HG03521 (cell line): ENCODE measurements around the gene CHID1.

Experiments
- ATAC-seq: cut with Tn5 transposase; IDR thresholded peaks from one replicate; pipeline ENCODE4 v1.9.1; 2021; ENCODE audit warnings: mild to moderate bottlenecking, moderate library complexity; ENCODE audit not compliant: unreplicated experiment

Gene CHID1

DNA sequence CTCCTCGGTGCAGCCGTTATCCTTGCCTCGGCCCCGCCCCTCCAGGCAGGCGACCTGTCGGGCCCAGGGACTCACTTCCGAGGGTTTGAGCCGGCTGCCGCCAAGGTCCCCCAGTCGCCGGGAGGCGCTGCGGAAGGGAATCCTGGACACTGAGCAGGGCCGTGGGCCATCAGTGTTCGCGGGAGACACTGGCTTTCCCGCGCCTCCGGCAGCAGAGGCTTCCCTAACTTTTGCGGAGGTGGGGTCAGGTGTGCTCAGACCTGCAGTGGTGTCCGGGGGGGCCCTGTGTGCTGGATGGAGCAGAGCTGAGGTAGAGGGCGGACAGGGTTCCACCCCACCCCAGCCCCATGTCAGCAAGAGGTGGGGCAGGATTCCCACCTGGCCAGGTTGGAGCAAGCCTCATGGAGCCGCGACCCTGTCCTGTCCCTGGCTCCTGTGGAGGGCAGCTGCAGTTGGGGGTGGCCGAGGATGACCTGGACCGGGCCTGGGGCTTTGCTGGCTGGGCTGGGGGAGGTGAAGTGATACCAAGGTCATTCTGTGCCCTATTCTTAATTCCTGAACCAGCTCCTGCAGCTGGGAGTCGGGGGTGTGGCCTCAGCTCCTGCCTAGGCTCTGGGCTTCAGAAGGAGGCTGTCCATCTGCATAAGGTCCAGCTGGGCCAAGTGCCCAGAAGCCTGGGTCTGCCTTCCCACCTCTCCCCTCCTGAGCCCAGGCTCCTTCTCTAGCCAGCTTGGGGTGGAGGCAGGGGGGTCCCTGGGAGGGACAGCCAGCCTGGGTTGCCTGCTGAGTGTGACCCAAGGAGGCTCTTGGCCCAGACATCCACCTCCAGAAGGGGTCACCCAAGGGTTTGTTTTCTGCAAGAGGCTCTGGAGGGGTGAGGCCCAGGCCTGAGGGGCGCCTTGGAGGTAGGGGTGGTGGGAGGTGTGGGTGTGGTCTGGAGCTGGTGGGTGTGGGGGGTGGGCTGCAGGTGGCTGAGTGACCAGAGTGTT is 59.5 kb downstream of the CHID1 start:
- ATAC-seq = no peak

DNA sequence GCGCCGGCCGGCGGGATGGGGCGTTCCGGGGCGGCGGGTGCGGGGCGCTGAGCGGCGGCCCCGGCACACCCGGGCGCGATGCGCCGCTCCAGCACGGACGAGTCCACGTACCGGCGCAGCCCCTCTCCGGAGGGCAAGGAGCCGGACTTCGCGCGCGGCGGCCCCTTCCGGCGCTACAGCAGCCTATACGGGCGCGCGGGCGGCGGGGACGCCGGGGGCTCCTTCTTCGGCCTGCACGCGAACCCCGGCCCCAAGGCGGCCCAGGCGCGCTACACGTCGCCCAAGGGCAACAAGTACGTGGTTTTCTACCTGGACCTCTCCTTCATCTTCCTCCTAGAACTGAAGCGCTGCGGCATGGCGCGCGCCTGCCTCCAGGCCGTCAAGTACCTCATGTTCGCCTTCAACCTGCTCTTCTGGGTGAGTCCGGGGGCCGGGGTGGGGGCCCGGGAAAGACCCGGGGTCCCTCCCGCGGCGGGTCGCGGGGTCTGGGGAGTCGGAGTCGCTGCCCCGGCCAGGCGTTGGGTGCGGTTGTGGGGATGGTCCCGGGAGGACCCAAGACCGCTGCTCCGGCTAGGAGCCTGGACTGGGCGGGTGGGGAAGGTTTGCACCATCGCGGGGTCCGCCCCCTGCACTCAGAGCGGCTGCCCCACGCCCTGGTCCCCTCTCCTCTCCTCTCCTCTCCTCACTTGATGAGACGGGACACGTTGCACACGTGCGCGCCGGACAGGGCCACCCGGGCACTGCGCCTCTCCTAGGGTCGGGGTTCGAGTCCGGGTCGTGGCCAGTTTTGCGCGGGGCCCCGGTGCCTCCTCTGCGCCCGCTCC is 60.4 kb downstream of the CHID1 start:
- ATAC-seq = no peak

DNA sequence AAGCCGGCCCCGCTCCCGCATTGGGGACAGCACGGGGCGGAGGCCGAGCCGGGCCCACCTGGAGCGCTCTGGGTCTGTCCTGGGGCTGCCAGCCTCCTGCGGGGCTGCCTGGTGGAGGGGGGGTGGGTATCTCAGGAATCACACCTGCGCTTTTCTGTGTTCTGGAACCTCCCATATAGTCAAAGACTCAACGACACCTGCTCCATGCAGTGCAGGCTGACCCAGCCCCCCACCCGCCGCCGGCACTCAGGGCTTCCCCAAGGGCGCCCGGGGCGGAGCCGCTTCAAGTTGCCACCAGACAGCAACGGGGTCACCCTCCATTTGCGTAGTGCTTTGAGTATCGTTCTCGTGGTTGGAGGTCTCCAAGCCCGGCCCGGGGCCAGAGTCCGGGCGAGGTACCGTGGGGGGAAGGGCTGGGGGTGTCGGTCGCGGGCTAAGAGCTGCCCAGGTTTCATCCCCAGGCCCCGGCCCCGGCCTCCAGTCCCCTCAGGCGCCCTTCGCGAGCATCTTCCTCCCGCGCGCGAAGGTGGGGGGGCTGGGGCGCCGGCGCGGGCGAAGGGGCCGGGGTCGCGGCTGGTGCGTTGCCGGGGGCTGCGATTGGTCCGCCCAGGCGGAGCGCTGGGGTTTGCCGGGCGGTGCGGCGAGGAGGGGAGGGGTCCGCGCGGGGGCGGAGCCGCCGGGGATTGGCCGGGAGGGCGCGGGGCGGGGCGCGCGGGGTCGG is 61.3 kb downstream of the CHID1 start:
- ATAC-seq = no peak

DNA sequence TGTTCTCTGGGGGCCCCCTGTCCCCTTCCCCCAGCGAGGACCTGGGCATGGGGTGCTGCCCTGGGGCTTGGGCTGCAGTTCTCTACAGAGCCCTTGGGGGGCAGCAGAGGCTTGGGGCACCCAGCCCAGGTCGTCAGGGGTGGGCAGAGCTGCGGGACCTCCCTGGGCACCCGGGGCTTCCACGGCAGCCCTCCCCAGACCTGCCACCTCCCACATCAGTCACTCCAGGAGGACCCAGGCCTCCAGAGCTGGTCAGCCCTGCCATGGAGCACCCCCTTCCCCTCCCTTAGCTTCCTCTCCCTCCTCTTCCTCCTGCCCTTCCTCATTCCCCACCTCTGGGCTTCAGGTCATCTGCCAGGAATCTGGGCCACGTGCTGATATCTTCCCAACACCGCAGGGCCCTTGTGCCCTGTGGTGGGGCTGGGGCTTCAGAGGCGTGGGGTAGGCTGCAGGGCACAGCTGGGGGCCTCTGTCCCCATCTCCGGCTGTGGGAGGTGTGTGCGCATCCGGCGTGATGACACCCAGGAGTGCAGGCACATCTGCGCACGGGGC is 62.2 kb downstream of the CHID1 start:
- peak; percentile 38 for ATAC-seq

DNA sequence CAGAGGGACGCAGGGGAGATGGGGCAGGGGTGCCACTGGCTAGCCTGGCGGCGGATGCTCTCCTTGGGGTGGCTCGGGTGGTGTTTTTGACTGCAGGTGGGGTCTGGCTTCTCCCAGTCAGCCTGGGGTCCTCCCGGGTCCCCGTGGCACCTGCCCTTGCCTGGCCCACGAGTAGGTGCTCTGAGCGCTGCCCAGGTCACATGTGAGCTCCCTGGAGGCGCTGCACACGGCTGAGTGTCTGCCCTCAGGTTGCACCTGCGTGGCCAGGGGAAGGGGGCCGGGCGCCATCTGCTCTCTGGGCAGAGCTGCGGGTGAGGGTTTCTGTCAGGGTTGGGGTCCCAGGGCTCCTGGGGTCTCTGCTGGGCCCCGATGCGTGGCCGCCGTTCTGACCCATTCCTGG is 62.7 kb downstream of the CHID1 start:
- ATAC-seq = no peak

DNA sequence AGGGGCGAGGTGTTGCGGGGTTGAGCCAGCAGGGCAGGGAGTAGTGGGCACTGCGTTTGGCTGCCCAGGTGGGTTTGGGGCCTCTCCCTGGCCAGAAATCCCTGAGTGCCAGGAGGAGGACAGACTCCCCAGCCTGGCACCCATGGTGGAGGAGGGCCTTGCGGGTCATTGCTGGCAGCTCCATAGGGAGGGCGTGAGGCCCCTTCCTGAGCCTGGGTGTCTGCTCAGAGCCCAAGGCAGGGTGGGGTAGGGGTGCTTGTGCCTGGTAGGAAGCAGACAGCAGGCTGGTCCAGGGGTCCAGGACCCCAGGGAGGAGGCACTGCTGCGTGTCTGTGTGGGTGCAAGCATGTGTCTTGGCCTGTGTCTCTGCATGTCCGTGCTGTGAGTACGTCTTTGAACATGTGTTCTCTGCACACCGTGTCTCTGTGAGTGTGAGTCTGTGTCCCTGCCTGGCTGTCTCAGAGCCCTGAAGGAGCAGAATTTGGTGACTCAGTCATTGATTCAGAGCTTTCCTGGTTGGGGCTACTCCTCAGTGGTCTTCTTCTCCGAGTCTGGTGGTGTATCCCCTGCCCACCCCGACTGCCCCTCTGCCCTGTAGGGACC is 64.0 kb downstream of the CHID1 start:
- no peak for ATAC-seq

DNA sequence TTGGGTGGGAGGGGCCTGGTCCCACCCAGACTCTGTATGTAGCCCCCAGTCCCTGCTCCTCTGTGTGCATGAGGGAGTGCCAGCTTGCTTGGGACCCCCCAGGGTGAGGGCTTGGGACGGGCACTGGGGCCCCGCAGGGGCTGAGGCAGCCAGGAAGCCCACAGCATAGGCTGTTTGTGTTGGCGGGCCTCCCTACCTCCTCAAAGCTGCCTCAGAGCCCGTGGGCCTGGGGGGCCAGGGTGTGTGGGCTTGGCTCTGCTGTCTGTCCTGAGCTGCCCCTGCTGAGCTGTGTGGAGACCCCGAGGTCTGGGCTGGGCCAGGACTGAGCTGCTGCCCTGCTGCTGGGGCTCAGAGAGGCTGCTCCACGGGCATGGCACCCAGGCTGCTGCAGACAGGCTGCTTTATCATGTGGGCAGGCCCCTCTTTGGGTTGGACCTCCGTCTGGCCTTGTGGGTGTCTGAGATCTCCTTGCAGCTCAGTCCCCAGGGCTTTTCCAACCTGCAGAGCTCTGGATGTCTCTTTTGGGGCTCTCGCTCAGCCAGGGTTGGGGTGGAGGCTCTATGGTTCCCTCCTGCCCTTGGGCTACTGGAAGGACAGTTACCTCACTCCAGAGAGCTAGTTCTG is 64.6 kb downstream of the CHID1 start:
- no peak for ATAC-seq

DNA sequence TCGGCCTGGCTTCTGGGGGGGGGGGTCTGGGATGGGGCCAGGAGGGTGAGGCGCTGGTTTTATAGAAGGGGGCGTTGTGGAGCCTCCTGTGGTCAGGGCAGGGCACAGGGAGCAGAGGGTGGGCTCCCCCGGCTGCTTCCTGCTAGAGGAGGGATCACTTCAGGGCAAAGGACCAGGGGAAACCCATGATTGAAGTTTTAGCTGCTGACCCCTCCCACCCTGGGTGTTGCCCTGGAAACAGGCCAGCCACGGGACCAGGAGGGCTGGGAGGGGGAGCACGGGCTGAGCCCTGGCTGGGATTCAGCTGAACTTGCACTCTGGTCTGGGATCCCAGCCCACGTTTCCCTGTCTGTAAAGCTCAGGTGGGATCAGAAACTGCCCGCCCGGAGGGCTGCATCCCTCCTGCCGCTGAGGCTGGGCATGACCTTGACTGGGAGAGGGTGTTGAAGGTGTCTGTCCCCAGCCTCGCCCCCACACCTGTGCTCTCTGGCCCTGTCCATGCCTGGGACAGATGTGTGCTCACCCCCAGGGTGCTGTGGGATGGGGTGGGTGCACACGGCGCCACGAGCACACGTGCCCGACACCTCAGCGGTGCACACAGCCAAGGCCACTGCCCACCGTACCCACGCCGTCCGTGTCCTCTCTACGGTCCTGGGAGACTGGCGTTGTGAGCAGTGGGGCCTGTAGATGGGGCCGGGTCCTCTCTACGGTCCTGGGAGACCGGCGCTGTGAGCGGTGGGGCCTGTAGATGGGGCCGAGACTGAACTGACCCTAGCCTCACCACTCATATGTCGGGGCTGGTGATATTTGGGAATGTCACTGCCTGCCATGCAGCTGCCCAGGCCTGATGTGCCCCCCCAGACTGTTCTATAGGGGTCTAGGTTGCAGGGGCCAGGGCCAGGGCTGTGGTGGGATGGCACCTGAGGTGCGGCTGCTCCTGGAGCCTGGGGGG is 65.6 kb downstream of the CHID1 start:
- no peak for ATAC-seq

DNA sequence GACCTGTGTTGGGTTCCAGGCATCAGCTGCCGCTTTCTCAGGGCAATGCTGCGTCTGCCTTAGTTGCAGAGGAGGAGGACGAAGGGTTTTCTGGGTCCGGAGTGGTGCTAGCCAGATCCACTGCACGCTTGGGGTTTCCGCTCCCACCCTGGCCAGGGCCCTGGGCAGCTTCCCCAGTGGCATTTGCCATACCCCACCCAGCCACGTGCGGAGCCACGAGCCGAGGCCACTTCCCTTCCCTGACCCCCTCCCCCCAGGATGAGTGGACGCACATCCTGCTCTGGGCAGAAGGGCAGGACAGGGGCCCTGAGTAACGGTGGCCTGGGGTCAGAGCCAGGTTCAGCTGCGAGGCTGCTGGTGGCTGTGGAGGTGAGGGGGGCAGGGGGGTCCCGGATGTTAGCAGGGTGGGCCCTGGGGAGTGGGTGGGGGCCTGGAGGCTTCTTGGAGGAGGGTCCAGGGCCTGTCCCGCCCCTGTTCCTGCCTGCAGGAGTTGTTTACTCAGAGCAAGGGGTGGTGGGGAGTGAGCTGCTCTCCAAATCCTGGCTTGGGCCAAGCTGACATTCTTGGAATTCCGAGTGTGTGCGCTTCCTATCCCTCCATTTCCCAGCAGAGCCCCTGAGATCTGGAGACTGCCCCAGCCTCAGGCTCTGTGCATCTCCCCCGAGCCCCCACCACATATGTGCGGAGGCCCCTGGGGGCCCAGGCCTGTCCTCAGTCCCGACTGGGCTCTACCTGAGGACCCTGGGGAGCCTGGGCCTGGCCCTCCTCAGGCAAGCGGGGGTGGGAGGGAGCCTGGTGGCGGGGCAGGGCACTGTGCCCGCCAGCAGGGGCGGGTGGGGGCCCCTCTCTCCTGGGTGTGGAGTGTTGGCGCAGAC is 66.6 kb downstream of the CHID1 start:
- no peak for ATAC-seq

DNA sequence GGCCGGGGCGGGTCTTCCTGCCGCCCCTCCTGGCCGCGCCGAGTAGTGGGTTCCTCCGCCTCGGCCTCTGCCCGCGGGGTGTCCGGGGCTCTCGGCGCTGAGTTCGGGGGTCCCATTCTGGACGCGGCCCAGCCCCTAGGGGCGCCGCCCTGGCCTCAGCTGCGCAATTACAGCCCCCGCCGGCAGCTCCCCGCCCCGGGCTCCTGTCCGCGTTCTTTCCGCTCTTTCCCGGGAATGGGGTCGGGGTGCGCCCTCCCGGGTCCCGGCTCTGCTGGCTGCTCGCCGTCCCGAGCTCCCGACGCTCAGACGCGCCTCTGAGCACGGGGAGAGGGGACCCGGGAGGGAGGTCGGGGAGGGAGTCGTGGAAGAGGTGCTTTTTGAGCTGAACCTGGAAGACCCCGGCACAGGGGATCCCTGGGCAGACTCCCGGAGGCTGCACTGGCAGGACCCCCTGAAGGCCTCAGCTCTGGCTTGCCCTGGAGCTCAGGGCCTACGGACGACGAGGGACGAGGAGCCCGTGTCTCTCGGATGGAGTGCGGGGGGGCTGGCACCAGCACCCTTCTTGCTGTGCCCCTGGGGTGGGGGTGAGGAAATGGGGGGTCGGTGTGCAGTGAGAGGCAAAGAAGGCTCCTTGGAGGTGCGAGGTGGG is 67.4 kb downstream of the CHID1 start:
- ATAC-seq = peak; percentile 2

DNA sequence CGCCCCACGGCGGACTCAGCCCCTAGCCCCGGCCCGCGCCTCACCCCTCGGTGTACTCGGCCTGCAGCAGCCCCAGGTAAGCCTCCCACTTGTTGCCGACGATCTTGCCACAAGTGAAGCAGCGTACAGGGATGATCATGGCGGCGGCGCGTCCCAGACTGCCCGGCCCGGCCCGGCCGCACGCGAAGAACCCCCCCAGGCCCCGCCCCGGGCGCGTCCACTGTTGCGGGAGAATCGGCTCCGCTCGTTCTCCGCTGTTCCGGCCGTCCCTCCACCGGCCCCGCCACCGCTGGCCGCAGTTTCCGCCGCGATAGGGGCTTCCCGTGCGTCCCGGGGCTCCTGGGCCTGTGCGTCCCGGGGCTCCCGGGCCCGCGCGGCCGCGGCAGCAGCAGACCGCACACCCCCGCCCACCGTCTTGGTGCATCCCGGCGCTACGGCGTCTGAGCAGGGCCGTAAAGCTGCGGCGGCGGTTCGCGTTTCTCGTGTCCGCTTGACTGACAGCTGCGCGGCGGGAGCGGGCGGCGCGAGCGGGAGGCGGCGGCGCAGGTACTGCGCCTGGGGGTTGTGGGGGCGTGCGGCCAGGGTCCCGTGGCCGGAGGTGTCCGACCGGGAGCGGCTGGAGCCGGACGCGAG is 68.1 kb downstream of the CHID1 start, which contains the start of the genes POLR2L and TSPAN4:
TSS of gene POLR2L (minus strand) at position 160 of the 633 bp plus-strand sequence. CDS start at position 139, 21 bp downstream.
TSS of gene TSPAN4 (plus strand) at position 483 of the 633 bp plus-strand sequence. CDS start 7,453 bp downstream, outside the sequence.
- peak; percentile 63 for ATAC-seq

DNA sequence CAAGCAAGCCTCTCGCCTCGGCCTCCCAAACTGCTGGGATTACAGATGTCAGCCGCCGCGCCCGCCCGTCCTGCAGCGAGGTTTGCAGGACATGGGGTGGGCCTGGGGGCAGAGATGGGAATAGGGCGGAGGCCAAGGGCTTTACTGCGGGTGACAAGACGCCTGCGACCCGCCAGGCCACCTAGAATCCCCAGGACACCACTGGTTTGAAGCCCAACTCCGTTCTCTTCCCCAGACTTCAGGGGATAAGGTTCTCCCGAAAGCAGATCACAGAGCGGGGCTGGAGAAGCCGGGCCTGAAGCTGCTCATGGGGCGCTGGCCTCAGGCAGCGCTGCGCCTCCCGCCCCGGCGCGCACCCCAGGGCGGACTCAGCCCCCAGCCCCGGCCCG is 68.6 kb downstream of the CHID1 start:
- peak; percentile 16 for ATAC-seq

DNA sequence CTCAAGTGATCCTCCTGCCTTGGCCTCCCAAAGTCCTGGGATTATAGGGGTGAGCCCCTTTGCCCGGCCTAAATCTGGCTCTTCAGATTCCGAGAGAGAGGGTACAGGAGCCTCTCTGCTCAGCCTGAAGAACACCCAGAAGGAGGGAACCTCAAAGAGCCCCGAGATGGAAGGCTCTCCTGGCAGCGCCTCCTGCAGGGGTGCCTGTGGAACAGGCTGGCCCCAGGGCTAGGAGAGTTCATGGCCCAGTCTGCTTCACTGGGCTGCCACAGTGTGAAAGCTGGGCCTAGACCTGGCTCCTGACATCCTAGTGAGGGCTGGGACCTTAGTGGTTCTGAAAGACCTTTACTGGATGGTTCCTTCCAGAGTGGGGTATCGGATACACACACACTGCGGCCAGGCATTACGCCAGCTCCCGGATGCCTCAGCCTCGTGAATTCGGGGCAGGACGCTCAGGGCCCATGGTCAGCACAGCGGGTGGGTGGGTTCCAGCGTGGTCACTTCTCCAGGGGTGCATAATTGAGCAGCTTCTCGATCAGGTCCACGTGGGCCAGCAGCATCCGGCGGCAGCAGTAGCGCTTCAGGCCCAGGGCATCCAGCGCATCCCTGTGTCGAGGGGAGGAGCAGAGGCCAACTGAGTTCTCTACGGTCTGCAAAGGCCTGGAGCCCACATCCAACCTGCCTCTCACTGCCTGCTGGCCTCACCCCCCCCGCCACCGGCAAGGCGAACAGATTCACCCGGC is 70.6 kb downstream of the CHID1 start:
- ATAC-seq = no peak

DNA sequence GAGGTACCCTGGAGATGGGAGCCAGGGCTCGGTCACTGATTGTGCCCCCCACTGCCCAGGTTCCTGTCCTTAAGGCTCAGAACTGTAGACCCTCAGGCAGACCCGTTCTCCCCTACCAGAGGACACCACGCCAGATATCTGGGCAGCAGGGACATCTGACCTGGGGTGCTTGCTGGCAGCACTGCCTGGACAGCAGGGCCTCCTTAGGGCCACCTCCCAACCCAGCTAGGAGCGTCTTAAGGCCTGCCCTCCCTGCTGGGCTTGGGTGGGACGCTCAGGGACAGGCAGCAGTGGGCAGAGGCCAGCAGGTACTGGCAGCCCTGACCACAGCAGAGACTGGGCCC is 71.4 kb downstream of the CHID1 start:
- no peak for ATAC-seq

DNA sequence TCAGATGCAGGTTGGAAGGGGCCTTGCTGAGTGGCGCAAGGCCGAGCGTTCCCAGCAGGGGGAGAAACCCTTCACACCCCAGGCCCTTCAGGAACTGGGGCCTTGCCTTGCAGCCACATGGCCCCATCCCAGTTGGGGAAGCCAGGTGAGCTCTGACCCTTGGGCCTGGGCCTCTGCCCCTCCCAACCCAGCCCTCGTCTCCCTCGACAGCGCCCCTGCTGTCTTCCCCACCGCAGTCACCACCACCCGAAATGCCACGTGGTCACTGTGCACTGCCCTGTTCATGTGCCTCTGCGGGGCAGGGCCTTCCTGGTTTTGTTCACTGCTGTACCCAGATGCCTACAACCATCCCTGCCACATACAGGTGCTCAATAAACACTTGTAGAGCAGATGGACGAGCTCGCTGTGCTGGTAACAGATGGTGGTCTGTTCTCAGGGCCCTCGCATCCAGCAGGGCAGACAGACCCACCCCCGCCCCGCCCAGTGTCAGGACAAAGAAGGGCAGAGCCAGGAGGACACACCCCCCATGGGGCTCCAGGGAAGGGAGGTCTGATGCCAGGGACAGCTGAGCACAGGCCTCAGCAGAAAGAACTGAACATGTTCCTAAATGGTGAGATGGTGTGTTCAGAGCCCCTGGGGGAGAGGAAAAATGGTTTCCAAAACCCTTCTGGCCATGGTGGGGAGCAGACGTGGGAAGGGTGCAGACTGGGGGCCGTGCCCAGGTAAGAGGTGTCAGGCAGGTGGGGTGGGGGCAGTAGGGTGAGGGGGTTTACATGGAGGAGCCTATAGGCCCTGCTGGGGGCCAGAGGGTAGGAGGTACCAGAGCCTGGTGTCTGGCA is 72.0 kb downstream of the CHID1 start:
- ATAC-seq = no peak
